Adipocyte (in vitro differentiated cells): ENCODE measurements around the gene LRPPRC.

Experiments
- DNase-seq: peaks from one replicate; pipeline ENCODE4 v3.0.0-alpha.2; 2015; ENCODE audit warnings: low read depth
- H3K27me3 ChIP-seq: replicated peaks from 2 replicates; pipeline ENCODE4 v1.7.0; 2013; ENCODE audit warnings: mild to moderate bottlenecking, low read length, moderate library complexity; ENCODE audit not compliant: control insufficient read depth, insufficient read depth
- H3K36me3 ChIP-seq: 2 replicates; pipeline ENCODE4 v1.7.0; 2013; ENCODE audit warnings: low read length, mild to moderate bottlenecking, moderate library complexity; ENCODE audit not compliant: control insufficient read depth, insufficient read depth, severe bottlenecking
- H3K4me1 ChIP-seq: 2 replicates; pipeline ENCODE4 v1.7.0; 2013; ENCODE audit warnings: mild to moderate bottlenecking, low read length, moderate library complexity; ENCODE audit not compliant: control insufficient read depth, insufficient read depth
- H3K4me3 ChIP-seq: 2 replicates; pipeline ENCODE4 v1.7.0; 2013; ENCODE audit warnings: mild to moderate bottlenecking, low read length, moderate library complexity
- H3K9ac ChIP-seq: 2 replicates; pipeline ENCODE4 v1.7.0; 2013; ENCODE audit warnings: mild to moderate bottlenecking, low read length, moderate library complexity
- H3K9me3 ChIP-seq: 2 replicates; pipeline ENCODE4 v1.7.0; 2013; ENCODE audit warnings: mild to moderate bottlenecking, low read length, moderate library complexity; ENCODE audit not compliant: control insufficient read depth

Gene LRPPRC

GRCh38 chr2:43977677-43978375 lies 18.0 kb downstream of the LRPPRC start:
- Histone ChIP-seq H3K4me1 (peaks cover 6% of the 10 kb centered on the region), H3K36me3 (peaks cover 87% of the 10 kb centered on the region)

DNA sequence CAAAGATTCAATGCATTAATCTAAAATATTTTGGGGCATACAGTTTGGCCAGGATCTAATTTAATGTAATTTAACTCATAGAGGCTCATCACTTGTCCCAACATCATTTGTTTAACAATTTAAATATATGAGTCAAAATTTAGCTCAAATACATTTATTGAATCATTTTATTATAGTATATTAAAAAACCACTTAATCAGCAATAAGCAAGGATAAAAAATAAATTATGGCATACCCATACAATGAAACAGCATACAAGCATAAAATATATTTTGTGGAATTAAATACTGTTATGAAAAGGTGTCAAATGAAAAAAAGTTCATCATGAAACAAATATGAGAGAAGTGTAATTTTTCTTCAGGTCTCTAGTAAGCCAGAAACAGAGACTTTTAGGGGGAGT lies 34.9 kb downstream of the LRPPRC start:
- H3K9ac ChIP-seq = no peak overlapping the region
- H3K36me3 ChIP-seq = peaks cover 98% of the 10 kb centered on the region
- H3K27me3 ChIP-seq = no peaks in the 10 kb centered on the region
- H3K4me1 ChIP-seq = no peaks in the 10 kb centered on the region
- no peak for DNase-seq
- no peak overlapping the region for H3K4me3 ChIP-seq
- no peaks in the 10 kb centered on the region for H3K9me3 ChIP-seq

More at GRCh38 chr2:43977677-43978375, 18.0 kb downstream of the LRPPRC start:
- Histone ChIP-seq H3K27me3 (no peaks in the 10 kb centered on the region), H3K9ac (no peak overlapping the region), H3K9me3 (no peaks in the 10 kb centered on the region), H3K4me3 (no peak overlapping the region)
- no peak for DNase-seq

DNA sequence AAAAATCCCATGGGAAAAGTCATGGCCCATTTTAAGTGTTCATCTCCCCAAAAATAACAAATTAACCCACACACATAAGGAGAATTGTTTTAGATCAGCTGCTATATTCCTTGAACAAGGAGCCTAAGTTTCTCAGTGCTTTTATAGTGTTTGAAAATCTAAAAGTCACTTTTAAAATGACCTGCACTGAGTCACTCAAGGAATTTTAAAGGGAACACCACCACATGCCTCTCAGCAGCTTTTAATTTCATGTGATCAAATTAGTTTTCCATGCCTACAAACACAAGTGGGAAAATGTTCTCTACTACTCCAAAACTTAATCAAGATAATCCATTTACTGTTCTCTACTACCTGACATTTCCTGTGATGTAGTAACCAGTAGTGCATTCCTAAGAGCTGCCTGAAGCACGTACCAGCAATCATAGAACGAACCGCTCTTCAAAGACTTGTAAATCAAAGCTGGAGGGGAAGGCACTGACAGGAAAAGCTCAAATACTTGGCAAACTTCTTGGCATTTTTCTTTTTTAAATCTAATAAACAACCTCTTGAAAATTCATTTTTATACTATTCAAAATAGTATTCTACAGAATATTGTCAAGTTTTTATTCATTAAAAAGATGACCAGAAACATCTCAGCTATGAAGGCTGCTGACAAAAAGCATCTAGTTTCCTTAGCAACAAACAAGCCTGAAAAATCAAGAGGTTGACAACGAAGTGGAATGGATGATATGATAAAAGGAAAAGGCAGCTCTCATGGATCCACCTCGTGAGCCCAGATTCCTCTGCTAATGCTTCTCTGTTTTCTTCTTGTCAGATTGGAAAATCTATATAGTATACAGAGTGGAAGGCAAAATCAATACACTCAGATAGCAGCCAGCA lies 37.2 kb downstream of the LRPPRC start:
- Histone ChIP-seq H3K27me3 (no peaks in the 10 kb centered on the region), H3K4me3 (no peak overlapping the region), H3K9me3 (no peaks in the 10 kb centered on the region), H3K4me1 (no peaks in the 10 kb centered on the region), H3K36me3 (peaks cover 100% of the 10 kb centered on the region), H3K9ac (no peak overlapping the region)
- DNase-seq = no peak

GRCh38 chr2:43950383-43951008 lies 45.3 kb downstream of the LRPPRC start:
- peaks cover 97% of the 10 kb centered on the region for H3K36me3 ChIP-seq

GRCh38 chr2:43948370-43948769 lies 47.4 kb downstream of the LRPPRC start:
- H3K9me3 ChIP-seq = no peaks in the 10 kb centered on the region
- no peak for DNase-seq
- no peak overlapping the region for H3K4me3 ChIP-seq
- H3K9ac ChIP-seq = no peak overlapping the region
- no peaks in the 10 kb centered on the region for H3K27me3 ChIP-seq
- peaks cover 97% of the 10 kb centered on the region for H3K36me3 ChIP-seq
- H3K4me1 ChIP-seq = no peaks in the 10 kb centered on the region

More at GRCh38 chr2:43950383-43951008, 45.3 kb downstream of the LRPPRC start:
- no peaks in the 10 kb centered on the region for H3K9me3 ChIP-seq
- H3K9ac ChIP-seq = no peak overlapping the region
- no peak overlapping the region for H3K4me3 ChIP-seq
- H3K4me1 ChIP-seq = no peaks in the 10 kb centered on the region
- H3K27me3 ChIP-seq = no peaks in the 10 kb centered on the region
- peak; percentile 66 for DNase-seq

DNA sequence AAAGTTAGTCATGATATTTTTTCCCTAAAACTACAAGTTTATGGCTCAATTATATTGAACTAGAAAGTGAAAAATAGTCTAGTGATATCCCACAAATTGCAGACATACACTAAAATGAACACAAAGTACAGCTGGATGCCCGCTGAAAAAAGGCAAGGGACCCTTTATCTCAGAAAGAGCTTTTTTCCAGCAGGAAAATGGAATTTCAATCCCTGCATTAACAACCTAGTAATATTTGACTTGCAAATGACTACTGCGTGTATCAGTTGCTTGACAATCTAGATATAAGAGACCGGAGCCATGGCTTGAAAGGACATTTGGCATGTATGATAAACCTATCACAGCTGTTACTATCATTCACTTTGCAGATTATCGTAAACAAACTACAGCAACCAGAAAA lies 49.1 kb downstream of the LRPPRC start:
- Histone ChIP-seq H3K4me1 (no peaks in the 10 kb centered on the region), H3K36me3 (peaks cover 93% of the 10 kb centered on the region), H3K9me3 (no peaks in the 10 kb centered on the region)

DNA sequence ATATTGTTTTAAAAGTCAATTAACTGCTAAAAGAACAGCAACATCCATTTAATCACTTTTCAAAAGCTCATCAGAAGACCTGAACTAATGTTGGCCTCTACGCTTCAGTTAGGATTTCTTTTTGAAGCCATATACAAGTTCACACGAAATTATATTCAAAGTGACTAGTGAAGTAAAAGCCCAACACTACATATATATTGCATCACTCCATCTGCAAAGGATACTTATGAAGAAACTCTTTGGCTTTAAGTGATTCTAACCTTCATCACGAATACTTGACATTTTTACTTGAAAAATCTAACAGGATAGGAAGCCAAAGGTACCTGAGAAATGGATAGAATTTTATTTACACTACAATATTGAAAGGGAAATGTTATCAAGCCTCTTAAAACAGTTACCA lies 50.4 kb downstream of the LRPPRC start:
- Histone ChIP-seq H3K4me1 (no peaks in the 10 kb centered on the region), H3K9ac (no peak overlapping the region), H3K27me3 (no peaks in the 10 kb centered on the region), H3K36me3 (peaks cover 85% of the 10 kb centered on the region), H3K9me3 (no peaks in the 10 kb centered on the region), H3K4me3 (no peak overlapping the region)
- DNase-seq = no peak

More for the DNA sequence above, 49.1 kb downstream of the LRPPRC start:
- H3K4me3 ChIP-seq = no peak overlapping the region
- no peak for DNase-seq
- H3K9ac ChIP-seq = no peak overlapping the region
- H3K27me3 ChIP-seq = no peaks in the 10 kb centered on the region

DNA sequence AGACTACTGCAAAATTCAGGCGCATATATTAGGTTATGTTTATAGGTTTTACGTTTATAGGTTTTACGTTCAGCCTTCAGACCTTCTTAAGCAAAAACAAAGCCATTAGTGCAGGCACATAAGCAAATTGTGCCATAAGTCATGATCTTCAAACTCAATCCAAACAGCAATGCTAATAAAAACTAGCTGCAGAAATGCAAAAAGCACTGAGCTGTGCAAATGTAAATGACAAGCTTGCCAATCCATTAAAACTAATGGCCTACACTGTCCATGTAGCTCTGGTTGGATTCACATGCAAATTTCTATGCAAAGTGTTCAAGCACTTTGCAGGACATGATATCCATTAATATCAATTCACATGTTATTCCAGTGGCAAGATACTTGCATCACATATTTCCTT lies 50.9 kb downstream of the LRPPRC start:
- H3K36me3 ChIP-seq = peaks cover 85% of the 10 kb centered on the region
- H3K27me3 ChIP-seq = no peaks in the 10 kb centered on the region
- H3K9ac ChIP-seq = no peak overlapping the region
- H3K4me1 ChIP-seq = no peaks in the 10 kb centered on the region
- DNase-seq = no peak
- H3K4me3 ChIP-seq = no peak overlapping the region
- no peaks in the 10 kb centered on the region for H3K9me3 ChIP-seq

DNA sequence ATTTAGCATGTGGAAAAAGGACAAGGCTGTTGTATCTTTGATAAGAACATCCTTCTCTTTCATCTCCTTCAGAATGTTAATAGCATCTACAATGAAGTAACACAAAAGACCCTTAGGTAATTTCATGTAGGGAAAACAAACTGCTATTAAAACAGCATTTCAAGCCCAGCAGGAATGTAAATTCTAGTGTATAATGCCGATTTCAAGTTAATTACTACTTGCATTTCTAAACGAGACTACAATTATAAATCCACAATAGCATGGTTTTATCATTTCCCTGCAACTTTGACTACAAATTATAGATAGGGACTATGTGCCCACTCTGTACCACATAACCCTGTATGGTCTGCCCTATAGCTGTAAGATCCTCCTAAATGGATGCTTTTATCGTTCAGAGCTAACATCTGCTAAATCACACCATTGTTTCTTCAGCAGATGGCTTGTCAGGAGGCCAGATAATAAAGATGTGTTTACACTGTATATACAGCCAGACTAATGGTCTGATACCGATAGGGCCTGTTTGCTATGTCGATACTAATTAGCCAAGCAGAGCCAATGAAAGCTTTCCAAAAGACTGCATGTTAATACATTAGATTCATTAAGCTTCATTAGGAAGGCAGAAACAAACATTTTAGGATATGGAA lies 51.9 kb downstream of the LRPPRC start:
- no peak for DNase-seq
- peaks cover 84% of the 10 kb centered on the region for H3K36me3 ChIP-seq

GRCh38 chr2:43943323-43943722 lies 52.5 kb downstream of the LRPPRC start:
- H3K27me3 ChIP-seq = no peaks in the 10 kb centered on the region
- H3K36me3 ChIP-seq = peaks cover 82% of the 10 kb centered on the region
- H3K9me3 ChIP-seq = no peaks in the 10 kb centered on the region
- H3K4me1 ChIP-seq = no peaks in the 10 kb centered on the region
- H3K9ac ChIP-seq = no peak overlapping the region
- H3K4me3 ChIP-seq = no peak overlapping the region
- DNase-seq = no peak

More for the DNA sequence above, 51.9 kb downstream of the LRPPRC start:
- H3K9ac ChIP-seq = no peak overlapping the region
- H3K4me1 ChIP-seq = no peaks in the 10 kb centered on the region
- no peaks in the 10 kb centered on the region for H3K27me3 ChIP-seq
- no peak overlapping the region for H3K4me3 ChIP-seq
- no peaks in the 10 kb centered on the region for H3K9me3 ChIP-seq

DNA sequence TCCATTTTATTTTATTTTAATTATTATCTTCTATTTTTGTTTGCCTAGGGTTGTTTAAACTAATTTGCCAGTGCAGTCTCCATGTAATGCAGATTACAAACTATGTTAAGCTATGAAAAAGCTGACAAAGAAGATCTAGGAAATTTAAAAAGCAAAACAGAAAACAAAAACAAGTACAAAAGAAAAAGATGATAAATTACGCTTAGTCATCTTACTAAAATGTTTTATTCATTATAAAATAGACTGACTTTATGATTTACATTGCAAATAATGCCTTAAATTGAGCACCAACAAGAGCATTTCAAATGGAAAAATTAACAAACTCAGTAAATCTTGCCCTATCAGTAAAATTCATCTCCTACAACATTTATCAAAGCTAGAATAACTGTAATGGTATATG lies 52.9 kb downstream of the LRPPRC start:
- H3K9me3 ChIP-seq = no peaks in the 10 kb centered on the region
- H3K27me3 ChIP-seq = no peaks in the 10 kb centered on the region
- no peak overlapping the region for H3K4me3 ChIP-seq
- DNase-seq = no peak
- peaks cover 79% of the 10 kb centered on the region for H3K36me3 ChIP-seq
- H3K4me1 ChIP-seq = no peaks in the 10 kb centered on the region
- H3K9ac ChIP-seq = no peak overlapping the region
